ENCODE results near the gene IQCE. TPM values are rescaled to one million over a fixed set of nuclear protein-coding genes. Genes with fewer than 3 reads are reported as not detected.
A peak's percentile ranks its signal among the peaks of the same experiment; 100 is the strongest.

Gene IQCE
- total and polyA plus RNA-seq, 2 donors (not counting 1 experiment from before 2014, with no cell fraction given) = 5.3 to 8.3 TPM

DNA sequence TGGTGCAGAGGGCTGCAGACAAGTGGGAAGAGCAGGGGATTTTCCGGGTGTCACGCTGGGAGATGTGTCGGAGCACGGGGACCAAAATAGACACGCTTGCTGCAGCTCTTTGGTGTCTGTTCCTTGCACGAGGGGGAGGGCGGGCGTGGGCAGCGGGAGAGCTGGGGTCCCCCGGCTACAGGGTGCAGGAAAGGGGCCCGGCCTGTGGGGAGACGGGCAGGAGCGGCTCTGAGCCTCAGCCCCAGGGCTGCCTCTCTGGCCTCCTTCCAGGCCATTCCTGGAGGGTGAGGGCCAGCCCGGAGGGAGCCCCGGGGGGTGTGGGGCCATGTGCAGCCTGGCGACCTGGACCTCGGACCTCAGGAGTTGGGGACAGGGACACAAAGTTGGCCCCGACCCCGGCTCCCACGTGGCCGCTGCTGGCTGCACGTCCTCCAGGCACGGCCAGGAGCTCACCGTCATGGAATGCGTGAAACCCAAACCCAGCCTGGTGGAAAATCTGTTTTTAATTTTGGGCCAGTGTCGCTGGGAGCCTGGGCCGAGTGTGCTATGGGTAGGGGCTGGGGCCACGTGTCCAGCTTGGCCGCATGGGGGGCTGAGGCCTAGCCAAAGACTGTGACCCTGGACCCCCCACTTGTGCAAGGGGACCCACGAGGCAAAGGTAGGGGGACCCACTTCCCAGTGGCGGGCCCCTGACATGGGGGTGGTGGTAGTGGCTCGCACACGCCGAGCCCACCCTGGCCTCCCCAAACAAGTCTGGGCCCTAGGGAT, 79.6 kb downstream of the IQCE start:
- Histone ChIP-seq H3K9me3 (ENCODE audit: control insufficient read depth, insufficient read depth, low read depth, low read length) (no peaks in the 10 kb centered on the region), H2AFZ (ENCODE audit: low read length) (no peak overlapping the region), H3K4me1 (ENCODE audit: control insufficient read depth, extremely low read depth, insufficient read depth, low read length) (peaks cover 63% of the 10 kb centered on the region), H3K4me3 (replicated peaks in 1 of 4; ENCODE audit: control extremely low read depth in 1 of 4, insufficient read depth in 1 of 4, low read depth in 3 of 4, low read length in 4 of 4) (peak overlapping the region in 1 of 4 experiments; percentile 17), H3K9ac (ENCODE audit: insufficient read depth, low read length) (peak overlapping the region; percentile 51), H3K79me2 (ENCODE audit: control insufficient read depth, insufficient read depth, low read length) (peaks cover 72% of the 10 kb centered on the region), H4K20me1 (ENCODE audit: control insufficient read depth, extremely low read depth, insufficient read depth, low read length) (no peaks in the 10 kb centered on the region), H3K27ac (ENCODE audit: insufficient read depth, low read length) (peak overlapping the region; percentile 93), H3K4me2 (ENCODE audit: extremely low read depth, insufficient read depth, low read length) (peak overlapping the region; percentile 83), H3K36me3 (ENCODE audit: control insufficient read depth, insufficient read depth, low read length) (peaks cover 14% of the 10 kb centered on the region), H3K27me3 (ENCODE audit: control insufficient read depth, insufficient read depth, low read length) (no peaks in the 10 kb centered on the region)
- TF ChIP-seq EZH2 (IDR thresholded peaks at IDR 0.05; ENCODE audit: low read length, missing control alignments) = no peak
- TF ChIP-seq, protein P1, sequence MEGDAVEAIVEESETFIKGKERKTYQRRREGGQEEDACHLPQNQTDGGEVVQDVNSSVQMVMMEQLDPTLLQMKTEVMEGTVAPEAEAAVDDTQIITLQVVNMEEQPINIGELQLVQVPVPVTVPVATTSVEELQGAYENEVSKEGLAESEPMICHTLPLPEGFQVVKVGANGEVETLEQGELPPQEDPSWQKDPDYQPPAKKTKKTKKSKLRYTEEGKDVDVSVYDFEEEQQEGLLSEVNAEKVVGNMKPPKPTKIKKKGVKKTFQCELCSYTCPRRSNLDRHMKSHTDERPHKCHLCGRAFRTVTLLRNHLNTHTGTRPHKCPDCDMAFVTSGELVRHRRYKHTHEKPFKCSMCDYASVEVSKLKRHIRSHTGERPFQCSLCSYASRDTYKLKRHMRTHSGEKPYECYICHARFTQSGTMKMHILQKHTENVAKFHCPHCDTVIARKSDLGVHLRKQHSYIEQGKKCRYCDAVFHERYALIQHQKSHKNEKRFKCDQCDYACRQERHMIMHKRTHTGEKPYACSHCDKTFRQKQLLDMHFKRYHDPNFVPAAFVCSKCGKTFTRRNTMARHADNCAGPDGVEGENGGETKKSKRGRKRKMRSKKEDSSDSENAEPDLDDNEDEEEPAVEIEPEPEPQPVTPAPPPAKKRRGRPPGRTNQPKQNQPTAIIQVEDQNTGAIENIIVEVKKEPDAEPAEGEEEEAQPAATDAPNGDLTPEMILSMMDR (conservative IDR thresholded peaks at IDR 0.05 in 1 of 2, IDR thresholded peaks at IDR 0.05 in 1 of 2; ENCODE audit: low read depth in 1 of 2, low read length in 2 of 2) = no peak
- peak; percentile 44 to 77 for DNase-seq (ENCODE audit: low read depth in 2 of 2)

DNA sequence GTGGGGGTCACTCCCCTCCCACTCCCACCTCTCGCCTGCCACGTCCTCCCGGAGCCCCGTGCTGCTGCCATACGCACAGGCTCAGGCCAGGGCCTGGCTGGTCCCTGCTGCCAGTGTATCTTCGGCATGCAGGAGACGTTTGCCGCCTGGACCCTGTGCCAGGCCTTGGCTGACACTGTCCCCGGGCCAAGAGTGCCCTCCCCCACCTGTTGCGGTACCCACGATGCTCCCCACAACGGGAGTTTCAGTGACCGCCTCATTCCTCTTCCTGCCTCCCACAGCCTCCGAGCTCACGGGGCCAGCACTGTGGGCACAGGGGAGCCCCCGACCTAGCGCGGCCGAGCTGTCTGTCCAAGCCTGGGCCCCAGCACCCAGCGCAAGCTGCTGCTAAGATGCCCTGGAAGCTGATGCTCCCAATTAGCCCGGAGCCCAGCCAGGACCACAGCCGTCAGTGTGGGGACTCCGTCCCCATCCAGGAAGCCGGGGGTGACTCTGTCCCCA, 80.5 kb downstream of the IQCE start:
- Histone ChIP-seq H3K4me2 (ENCODE audit: extremely low read depth, insufficient read depth, low read length) (no peak overlapping the region), H3K27me3 (ENCODE audit: control insufficient read depth, insufficient read depth, low read length) (no peaks in the 10 kb centered on the region), H3K4me1 (ENCODE audit: control insufficient read depth, extremely low read depth, insufficient read depth, low read length) (peaks cover 58% of the 10 kb centered on the region), H3K4me3 (replicated peaks in 1 of 4; ENCODE audit: control extremely low read depth in 1 of 4, insufficient read depth in 1 of 4, low read depth in 3 of 4, low read length in 4 of 4) (no peak overlapping the region), H3K36me3 (ENCODE audit: control insufficient read depth, insufficient read depth, low read length) (peaks cover 14% of the 10 kb centered on the region), H4K20me1 (ENCODE audit: control insufficient read depth, extremely low read depth, insufficient read depth, low read length) (no peaks in the 10 kb centered on the region), H3K9ac (ENCODE audit: insufficient read depth, low read length) (peak overlapping the region; percentile 51), H3K27ac (ENCODE audit: insufficient read depth, low read length) (peak overlapping the region; percentile 93), H3K9me3 (ENCODE audit: control insufficient read depth, insufficient read depth, low read depth, low read length) (no peaks in the 10 kb centered on the region), H2AFZ (ENCODE audit: low read length) (no peak overlapping the region), H3K79me2 (ENCODE audit: control insufficient read depth, insufficient read depth, low read length) (peaks cover 74% of the 10 kb centered on the region)
- TF ChIP-seq, protein P1 (conservative IDR thresholded peaks at IDR 0.05 in 1 of 2, IDR thresholded peaks at IDR 0.05 in 1 of 2; ENCODE audit: low read depth in 1 of 2, low read length in 2 of 2) = no peak
- no peak for TF ChIP-seq EZH2 (IDR thresholded peaks at IDR 0.05; ENCODE audit: low read length, missing control alignments)
- DNase-seq (ENCODE audit: low read depth in 2 of 2) = no peak

DNA sequence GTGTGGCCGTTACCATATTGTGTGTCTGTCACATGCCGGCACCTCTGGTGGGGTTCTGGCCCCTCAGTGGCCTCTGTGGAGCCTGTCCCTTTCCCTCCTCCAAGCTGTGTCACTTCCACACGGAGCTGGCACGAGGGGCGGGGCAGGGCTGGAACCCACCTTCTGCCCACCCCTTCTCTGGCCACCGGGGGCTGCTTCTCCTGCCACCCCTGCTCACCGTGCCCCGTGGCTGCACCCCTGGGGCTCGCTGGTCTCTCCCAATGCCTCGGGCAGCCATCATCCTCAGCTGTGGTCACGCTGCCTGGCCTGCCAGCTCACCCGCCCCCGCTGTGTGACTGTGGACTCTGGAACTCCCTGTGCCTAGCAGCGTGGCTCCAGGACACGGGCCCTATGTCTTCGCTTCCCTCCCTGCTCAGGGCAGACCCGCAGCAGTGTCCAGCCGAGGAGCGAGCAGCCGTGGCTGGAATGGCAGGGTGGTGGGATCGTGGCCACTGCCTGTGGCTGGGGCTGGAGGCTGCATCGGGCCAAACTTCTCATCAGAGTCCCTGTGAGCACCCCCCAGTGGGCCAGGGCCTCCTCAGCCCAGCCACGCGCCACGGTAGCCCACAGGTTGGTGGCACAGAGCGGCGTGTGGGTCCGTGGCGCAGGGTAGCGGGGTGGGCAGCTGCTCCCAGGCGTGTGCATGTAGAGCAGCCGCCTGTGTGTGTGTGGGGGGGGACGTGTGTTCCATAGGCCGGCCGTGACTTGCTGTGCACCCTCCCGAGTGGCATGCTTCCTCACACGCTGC, 81.1 kb downstream of the IQCE start:
- Histone ChIP-seq H3K9ac (ENCODE audit: insufficient read depth, low read length) (no peak overlapping the region), H4K20me1 (ENCODE audit: control insufficient read depth, extremely low read depth, insufficient read depth, low read length) (no peaks in the 10 kb centered on the region), H3K27ac (ENCODE audit: insufficient read depth, low read length) (peak overlapping the region; percentile 93), H2AFZ (ENCODE audit: low read length) (no peak overlapping the region), H3K36me3 (ENCODE audit: control insufficient read depth, insufficient read depth, low read length) (peaks cover 14% of the 10 kb centered on the region), H3K27me3 (ENCODE audit: control insufficient read depth, insufficient read depth, low read length) (no peaks in the 10 kb centered on the region), H3K4me3 (replicated peaks in 1 of 4; ENCODE audit: control extremely low read depth in 1 of 4, insufficient read depth in 1 of 4, low read depth in 3 of 4, low read length in 4 of 4) (no peak overlapping the region), H3K4me1 (ENCODE audit: control insufficient read depth, extremely low read depth, insufficient read depth, low read length) (peaks cover 59% of the 10 kb centered on the region), H3K9me3 (ENCODE audit: control insufficient read depth, insufficient read depth, low read depth, low read length) (no peaks in the 10 kb centered on the region), H3K79me2 (ENCODE audit: control insufficient read depth, insufficient read depth, low read length) (peaks cover 71% of the 10 kb centered on the region), H3K4me2 (ENCODE audit: extremely low read depth, insufficient read depth, low read length) (no peak overlapping the region)
- no peak for DNase-seq (ENCODE audit: low read depth in 2 of 2)
- TF ChIP-seq EZH2 (IDR thresholded peaks at IDR 0.05; ENCODE audit: low read length, missing control alignments) = no peak
- TF ChIP-seq, protein P1 (conservative IDR thresholded peaks at IDR 0.05 in 1 of 2, IDR thresholded peaks at IDR 0.05 in 1 of 2; ENCODE audit: low read depth in 1 of 2, low read length in 2 of 2) = no peak
